Lung (tissue), 12 donors: ENCODE data around the gene SNED1. TPM values are rescaled to one million over a fixed set of nuclear protein-coding genes. Genes with fewer than 3 reads are reported as not detected.

Source experiments
- ATAC-seq: fragments of 200-7000 bp; cut with Tn5 transposase; one replicate; pipeline ENCODE4 v1.9.1; 2020; ENCODE audit warnings: moderate number of reproducible peaks; ENCODE audit not compliant: insufficient read depth, low FRiP score
- DNase-seq, 3 donors: peaks; one replicate each; pipeline ENCODE4 v3.0.0-alpha.2; 2013 to 2017
- H3K27ac ChIP-seq, 2 donors: one replicate each; pipeline ENCODE4 v1.5.1; 2013; ENCODE audit warnings: mild to moderate bottlenecking in 2 of 2, moderate library complexity in 2 of 2, control low read depth in 1 of 2, inconsistent platforms in 1 of 2, low read depth in 1 of 2, low read length in 1 of 2
- H3K27me3 ChIP-seq, 3 donors: one replicate each; pipeline ENCODE4 v1.5.1; 2013; ENCODE audit warnings: low read length in 2 of 3; ENCODE audit not compliant: control insufficient read depth in 3 of 3, insufficient read depth in 3 of 3
- H3K36me3 ChIP-seq, 4 donors: one replicate each; pipeline ENCODE4 v1.5.1; 2013; ENCODE audit warnings: low read length in 4 of 4, mild to moderate bottlenecking in 1 of 4, moderate library complexity in 1 of 4; ENCODE audit not compliant: control insufficient read depth in 4 of 4, insufficient read depth in 4 of 4
- H3K4me1 ChIP-seq, 5 donors: one replicate each; pipeline ENCODE4 v1.5.1; 2013; ENCODE audit warnings: low read length in 5 of 5, mild to moderate bottlenecking in 2 of 5, moderate library complexity in 1 of 5; ENCODE audit not compliant: control insufficient read depth in 5 of 5, insufficient read depth in 5 of 5
- H3K4me3 ChIP-seq: one replicate; pipeline ENCODE4 v1.5.1; 2013; ENCODE audit warnings: mild to moderate bottlenecking, control low read depth, moderate library complexity
- H3K9ac ChIP-seq, 2 donors: one replicate each; pipeline ENCODE4 v1.5.1; 2013; ENCODE audit warnings: low read length in 2 of 2, control low read depth in 1 of 2; ENCODE audit not compliant: insufficient read depth in 1 of 2
- H3K9me3 ChIP-seq, 4 donors: one replicate each; pipeline ENCODE4 v1.5.1; 2013; ENCODE audit warnings: low read length in 3 of 4, mild to moderate bottlenecking in 1 of 4, moderate library complexity in 1 of 4; ENCODE audit not compliant: control insufficient read depth in 4 of 4, insufficient read depth in 3 of 4
- WGBS, 2 donors: extraction: QIAGEN DNeasy Blood & Tissue Kit; methylation state at CpG; one replicate each; pipeline ENCODE4 v1.1.7; 2013; 5-methylcytosine and 5-hydroxymethylcytosine counted together
- polyA plus RNA-seq, 2 donors: library from polyadenylated mRNA; stranded (reverse); fragments of 200-250 nt; gene quantifications; one replicate each; pipeline ENCODE4 v1.2.1, GENCODE V29; 2013
- total RNA-seq, 2 donors: library from RNA; depleted of rRNA in 1 of 2; stranded (reverse); fragments of >200 nt in 1 of 2; gene quantifications; one replicate each; pipeline ENCODE4 v1.2.1, GENCODE V29; 2014 to 2021
- TF ChIP-seq, protein P1 (sequence below): IDR thresholded peaks from 2 replicates; pipeline ENCODE4 v1.5.1; 2012; ENCODE audit warnings: mild to moderate bottlenecking; ENCODE audit errors: control extremely low read depth, extremely low read depth
- donor health status: control.
- donor health status: control.
- donor health status: Bipolar disorder and iron deficiency.
- donor health status: healthy.
- donor health status: DM: yes; HTN: yes; CAD: no.

SNED1 gene
- total and polyA plus RNA-seq, 4 donors, result 5.9 to 74.6 (median 34.7) TPM

DNA sequence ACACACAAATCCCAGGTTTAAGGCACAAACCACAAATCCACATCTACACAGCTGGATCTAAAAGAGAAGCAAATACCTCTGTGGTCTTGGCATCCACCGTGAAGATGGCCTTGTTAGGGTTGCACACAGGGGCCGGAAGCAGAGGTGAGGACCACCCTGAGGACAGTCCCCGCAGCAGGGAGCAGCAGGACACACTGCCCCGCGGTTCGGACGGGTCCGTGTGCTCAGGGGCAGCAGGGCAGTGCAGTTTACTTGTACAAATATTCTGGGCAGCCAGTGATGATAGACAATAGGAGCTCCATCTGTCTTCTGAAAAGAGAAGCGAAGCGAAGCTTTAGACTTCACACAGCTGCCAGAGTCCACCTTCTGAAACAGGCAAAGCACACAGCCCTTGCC is 142.0 kb downstream of the SNED1 start:
- 96 to 98% methylated on average over 10 of the region's 10 CpGs for WGBS, 2 donors
- no peak overlapping the region for H3K27ac ChIP-seq
- peaks cover 0 to 24% (median 8%) of the 10 kb centered on the region in 4 donors for H3K36me3 ChIP-seq
- no peaks in the 10 kb centered on the region for H3K27me3 ChIP-seq
- H3K4me1 ChIP-seq, result peaks cover 0 to 8% (median 3%) of the 10 kb centered on the region in 5 donors
- no peak for DNase-seq
- H3K4me3 ChIP-seq, result no peak overlapping the region
- H3K9ac ChIP-seq, result no peak overlapping the region
- H3K9me3 ChIP-seq, result no peaks in the 10 kb centered on the region
- TF ChIP-seq, protein P1, sequence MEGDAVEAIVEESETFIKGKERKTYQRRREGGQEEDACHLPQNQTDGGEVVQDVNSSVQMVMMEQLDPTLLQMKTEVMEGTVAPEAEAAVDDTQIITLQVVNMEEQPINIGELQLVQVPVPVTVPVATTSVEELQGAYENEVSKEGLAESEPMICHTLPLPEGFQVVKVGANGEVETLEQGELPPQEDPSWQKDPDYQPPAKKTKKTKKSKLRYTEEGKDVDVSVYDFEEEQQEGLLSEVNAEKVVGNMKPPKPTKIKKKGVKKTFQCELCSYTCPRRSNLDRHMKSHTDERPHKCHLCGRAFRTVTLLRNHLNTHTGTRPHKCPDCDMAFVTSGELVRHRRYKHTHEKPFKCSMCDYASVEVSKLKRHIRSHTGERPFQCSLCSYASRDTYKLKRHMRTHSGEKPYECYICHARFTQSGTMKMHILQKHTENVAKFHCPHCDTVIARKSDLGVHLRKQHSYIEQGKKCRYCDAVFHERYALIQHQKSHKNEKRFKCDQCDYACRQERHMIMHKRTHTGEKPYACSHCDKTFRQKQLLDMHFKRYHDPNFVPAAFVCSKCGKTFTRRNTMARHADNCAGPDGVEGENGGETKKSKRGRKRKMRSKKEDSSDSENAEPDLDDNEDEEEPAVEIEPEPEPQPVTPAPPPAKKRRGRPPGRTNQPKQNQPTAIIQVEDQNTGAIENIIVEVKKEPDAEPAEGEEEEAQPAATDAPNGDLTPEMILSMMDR, result no peak
- ATAC-seq, result no peak

DNA sequence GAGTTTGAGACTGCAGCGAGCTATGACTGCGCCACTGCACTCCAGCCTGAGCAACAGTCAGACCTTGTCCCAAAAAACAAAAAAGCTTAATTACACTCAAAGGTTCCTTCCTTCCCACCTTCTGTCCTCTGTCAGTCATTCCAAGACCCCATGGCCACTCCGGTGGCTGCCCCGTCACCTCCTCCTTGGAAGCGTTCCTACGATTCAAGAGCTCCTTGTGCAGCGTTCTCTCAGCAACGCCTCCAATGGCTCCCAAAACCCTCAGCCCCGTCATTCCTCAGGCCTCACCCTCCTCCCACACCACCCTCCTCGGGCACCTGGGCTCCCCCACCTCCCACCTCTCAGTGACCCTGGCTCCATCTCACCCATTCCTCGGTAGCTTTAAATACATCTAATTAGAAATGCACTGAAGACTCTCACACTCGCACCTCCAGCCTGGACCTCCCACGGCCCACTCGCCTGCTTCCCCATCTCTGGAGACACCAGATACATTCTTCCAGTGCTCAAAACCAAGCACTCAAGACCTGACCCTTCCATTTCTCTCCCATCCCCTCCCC is 142.9 kb downstream of the SNED1 start:
- no peaks in the 10 kb centered on the region for H3K27me3 ChIP-seq
- ATAC-seq (no peak), DNase-seq (no peak)
- TF ChIP-seq, protein P1, result no peak
- 94 to 95% methylated on average over 14 of the region's 14 CpGs for WGBS, 2 donors
- H3K4me3 ChIP-seq, result no peak overlapping the region
- H3K36me3 ChIP-seq, result peaks cover 0 to 22% (median 8%) of the 10 kb centered on the region in 4 donors
- peaks cover 0 to 2% (median 0%) of the 10 kb centered on the region in 5 donors for H3K4me1 ChIP-seq
- no peak overlapping the region for H3K9ac ChIP-seq
- H3K9me3 ChIP-seq, result no peaks in the 10 kb centered on the region
- no peak overlapping the region for H3K27ac ChIP-seq

DNA sequence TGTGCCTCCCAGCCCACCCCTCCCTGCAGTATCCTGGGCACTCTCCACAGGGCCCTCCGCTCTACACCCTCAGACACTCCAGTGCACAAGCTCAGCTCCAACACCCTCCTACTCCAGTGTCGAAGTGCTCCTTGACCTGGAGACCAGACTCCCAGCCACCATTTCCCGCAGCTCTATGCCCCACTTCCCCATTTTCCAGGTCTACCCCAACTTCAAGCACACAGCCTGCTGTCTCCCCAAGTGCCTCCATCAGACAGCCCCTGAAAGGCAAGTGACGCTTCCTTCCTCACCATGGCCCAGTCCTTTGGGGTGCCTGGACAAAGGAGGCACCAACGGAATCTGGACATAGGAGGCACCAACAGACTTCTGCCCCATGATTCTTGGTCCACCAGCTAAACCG is 143.6 kb downstream of the SNED1 start:
- no peak for ATAC-seq
- H3K27me3 ChIP-seq, result no peaks in the 10 kb centered on the region
- no peak overlapping the region for H3K27ac ChIP-seq
- TF ChIP-seq, protein P1, result no peak
- peaks cover 0 to 16% (median 8%) of the 10 kb centered on the region in 4 donors for H3K36me3 ChIP-seq
- 94 to 96% methylated on average over 6 of the region's 6 CpGs for WGBS, 2 donors
- DNase-seq, result no peak
- H3K4me3 ChIP-seq, result no peak overlapping the region
- H3K9me3 ChIP-seq, result no peaks in the 10 kb centered on the region
- no peak overlapping the region for H3K9ac ChIP-seq
- H3K4me1 ChIP-seq, result no peaks in the 10 kb centered on the region

DNA sequence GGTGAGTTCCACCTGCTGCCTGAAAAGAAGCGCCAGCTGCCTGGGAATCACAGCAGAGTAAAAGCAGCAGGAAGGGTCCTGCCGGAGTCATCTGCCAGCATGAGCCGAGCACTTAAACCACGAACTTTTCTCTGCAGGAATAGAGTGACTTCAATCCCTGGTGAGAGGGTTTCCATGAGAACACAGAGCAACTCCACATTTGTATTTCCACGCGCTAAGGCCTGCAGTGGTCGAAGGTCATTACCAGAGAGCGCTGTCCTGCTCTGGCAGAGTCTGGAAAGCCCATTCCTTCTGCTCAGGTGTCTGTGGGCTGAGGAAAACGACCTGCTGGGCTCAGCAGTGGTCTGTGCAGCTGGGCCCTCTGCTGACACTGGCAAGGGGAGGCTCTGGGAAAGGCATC is 144.2 kb downstream of the SNED1 start:
- WGBS, 2 donors, result 91 to 95% methylated on average over 9 of the region's 9 CpGs
- H3K4me1 ChIP-seq, result no peaks in the 10 kb centered on the region
- no peaks in the 10 kb centered on the region for H3K9me3 ChIP-seq
- TF ChIP-seq, protein P1, result no peak
- H3K36me3 ChIP-seq, result peaks cover 0 to 13% (median 8%) of the 10 kb centered on the region in 4 donors
- DNase-seq (no peak), ATAC-seq (no peak)
- no peaks in the 10 kb centered on the region for H3K27me3 ChIP-seq
- no peak overlapping the region for H3K9ac ChIP-seq
- H3K4me3 ChIP-seq, result no peak overlapping the region
- no peak overlapping the region for H3K27ac ChIP-seq
